K562 (cell line): ENCODE results near the gene EFNB3. TPM values are rescaled to one million over a fixed set of nuclear protein-coding genes. Genes with fewer than 3 reads are reported as not detected.

Experiments used
- E4F1 ChIP-seq: fragments of 250-450 bp; sonication (Bioruptor Pico); IDR thresholded peaks from 2 replicates; pipeline ENCODE4 v1.5.0; 2021; ENCODE audit warnings: mild to moderate bottlenecking, borderline replicate concordance
- GTF3C2 ChIP-seq: IDR thresholded peaks from 3 replicates; pipeline ENCODE4 v1.6.1; 2011; ENCODE audit warnings: borderline replicate concordance, mild to moderate bottlenecking, moderate library complexity; ENCODE audit not compliant: insufficient read length; ENCODE audit errors: extremely low read depth
- HDAC3 ChIP-seq: fragments of 450-650 bp; IDR thresholded peaks from 2 replicates; pipeline ENCODE4 v1.6.1; 2018; ENCODE audit warnings: borderline replicate concordance, mild to moderate bottlenecking, moderate library complexity; ENCODE audit not compliant: partially characterized antibody
- KDM1A ChIP-seq, 2 experiments: fragments of 450-650 bp; IDR thresholded peaks; 2 replicates each; pipeline ENCODE4 v1.6.1; 2016; ENCODE audit warnings: mild to moderate bottlenecking in 2 of 2
- ZBTB40 ChIP-seq, 2 experiments: fragments of 450-650 bp in 1 of 2; sonication (generic) in 1 of 2; formaldehyde crosslinking in 1 of 2; IDR thresholded peaks; 2 replicates each; pipeline versions ENCODE4 v1.7.1 to v1.9.0; 2016 to 2022; ENCODE audit warnings: inconsistent platforms in 1 of 2, mild to moderate bottlenecking in 1 of 2, missing genetic modification reagents in 1 of 2
- ZNF395 ChIP-seq: fragments of 200-800 bp; sonication (Bioruptor generic); IDR thresholded peaks from 2 replicates; pipeline ENCODE4 v1.6.1; 2017; ENCODE audit warnings: missing genetic modification characterization, missing compliant biosample characterization
- ZNF41 ChIP-seq: fragments of 250-450 bp; sonication (Bioruptor Pico); conservative IDR thresholded peaks from 2 replicates; pipeline ENCODE4 v1.4.0; 2020; ENCODE audit warnings: mild to moderate bottlenecking
- polyA plus RNA-seq, 8 experiments: library from polyadenylated mRNA; depleted of rRNA in 4 of 8; stranded (reverse) in 5 of 8; unstranded in 3 of 8; fragments of >200 nt; fragmentation: Nextera tagmentation in 2 of 8; fragmentation: Illumina TruSeq in 1 of 8; extraction: Ambion mirVana in 2 of 8; extraction: Trizol in 1 of 8; gene quantifications; 2 replicates each; pipeline versions ENCODE4 v1.2.1 to v1.2.3, GENCODE V29; 2011 to 2014; ENCODE audit warnings: inconsistent platforms in 1 of 8, missing spikeins in 1 of 8
- total RNA-seq, 7 experiments: library from RNA; depleted of rRNA in 6 of 7; stranded (reverse); fragments of >200 nt in 6 of 7; fragmentation: Illumina TruSeq in 2 of 7; extraction: Trizol in 2 of 7; gene quantifications; 2 replicates each; pipeline versions ENCODE4 v1.2.1 to v1.2.3, GENCODE V29; 2011 to 2021; ENCODE audit warnings: low replicate concordance in 1 of 7

Gene EFNB3
- total and polyA plus RNA-seq, 9 of the 15 experiments (the other 6 are each of a cell fraction or from before 2014, with no cell fraction given) = not detected

- TF ChIP-seq ZBTB40 (IDR thresholded peaks at IDR 0.05) (no peak), ZBTB40 (CRISPR knock-in tag; IDR thresholded peaks at IDR 0.05) (no peak), GTF3C2 (no peak), ZNF395 (CRISPR knock-in tag) (no peak), ZNF41 (CRISPR knock-in tag) (no peak), E4F1 (CRISPR knock-in tag) (no peak), KDM1A (IDR thresholded peaks at IDR 0.05) (no peak), HDAC3 (peak; percentile 52)
Observed at GRCh38 chr17:7716901-7717755, 12.1 kb downstream of the EFNB3 start, which contains the start of gene DNAH2 (continued).
